HUES48 (cell line): ENCODE data around the gene APOLD1.
"Not testable (repeated sequence)": the region's sequence is repeated elsewhere in the genome, so short reads cannot be mapped to it uniquely, and the experiment has no call there.

ENCODE experiments used
- H3K27ac ChIP-seq: one replicate; pipeline ENCODE4 v1.7.0; 2013; ENCODE audit warnings: low read depth, low read length, inconsistent platforms
- H3K27me3 ChIP-seq: 2 replicates; pipeline ENCODE4 v1.6.1; 2013; ENCODE audit warnings: mild to moderate bottlenecking, low read length; ENCODE audit not compliant: control insufficient read depth, insufficient read depth
- H3K36me3 ChIP-seq: 2 replicates; pipeline ENCODE4 v1.6.1; 2013; ENCODE audit warnings: low read length; ENCODE audit not compliant: control insufficient read depth, insufficient read depth
- H3K4me1 ChIP-seq: 2 replicates; pipeline ENCODE4 v1.6.1; 2013; ENCODE audit warnings: mild to moderate bottlenecking, low read length; ENCODE audit not compliant: control insufficient read depth, insufficient read depth
- H3K4me3 ChIP-seq: 2 replicates; pipeline ENCODE4 v1.5.1; 2013; ENCODE audit warnings: mild to moderate bottlenecking, low read depth, low read length
- H3K9ac ChIP-seq: 2 replicates; pipeline ENCODE4 v1.6.1; 2013; ENCODE audit warnings: mild to moderate bottlenecking, low read depth, low read length, moderate library complexity
- H3K9me3 ChIP-seq: 2 replicates; pipeline ENCODE4 v1.6.1; 2013; ENCODE audit warnings: low read length; ENCODE audit not compliant: control insufficient read depth, insufficient read depth

The APOLD1 gene

GRCh38 chr12:12821975-12822374, 36.5 kb downstream of the APOLD1 start:
- Histone ChIP-seq H3K9me3 (no peaks in the 10 kb centered on the region), H3K9ac (no peak overlapping the region), H3K36me3 (peaks cover 74% of the 10 kb centered on the region), H3K4me1 (no peaks in the 10 kb centered on the region; the same call in 1 of the 2 replicates), H3K27ac (no peak overlapping the region), H3K27me3 (no peaks in the 10 kb centered on the region), H3K4me3 (no peak overlapping the region)

- no peak overlapping the region for H3K4me3 ChIP-seq
- H3K9ac ChIP-seq: no peak overlapping the region
- H3K27me3 ChIP-seq: no peaks in the 10 kb centered on the region
- H3K27ac ChIP-seq: no peak overlapping the region
- H3K9me3 ChIP-seq: no peaks in the 10 kb centered on the region
- H3K36me3 ChIP-seq: peaks cover 74% of the 10 kb centered on the region
- H3K4me1 ChIP-seq: no peaks in the 10 kb centered on the region; the same call in 1 of the 2 replicates
These were observed 37.4 kb downstream of the APOLD1 start for GRCh38 chr12:12822886-12823285.

GRCh38 chr12:12823300-12823699, 37.8 kb downstream of the APOLD1 start:
- H3K27me3 ChIP-seq: no peaks in the 10 kb centered on the region
- no peak overlapping the region for H3K4me3 ChIP-seq
- H3K27ac ChIP-seq: no peak overlapping the region
- peaks cover 78% of the 10 kb centered on the region for H3K36me3 ChIP-seq
- no peak overlapping the region for H3K9ac ChIP-seq
- H3K4me1 ChIP-seq: no peaks in the 10 kb centered on the region; the same call in 1 of the 2 replicates
- H3K9me3 ChIP-seq: no peaks in the 10 kb centered on the region

- Histone ChIP-seq H3K27me3 (no peaks in the 10 kb centered on the region), H3K9ac (no peak overlapping the region), H3K4me1 (no peaks in the 10 kb centered on the region; the same call in 1 of the 2 replicates), H3K4me3 (no peak overlapping the region), H3K36me3 (peaks cover 84% of the 10 kb centered on the region), H3K27ac (no peak overlapping the region), H3K9me3 (no peaks in the 10 kb centered on the region)
These were observed 38.4 kb downstream of the APOLD1 start for GRCh38 chr12:12823811-12824210.

GRCh38 chr12:12835378-12836146, 50.1 kb downstream of the APOLD1 start:
- Histone ChIP-seq H3K36me3 (peaks cover 35% of the 10 kb centered on the region), H3K27ac (peak overlapping the region; percentile 35), H3K4me3 (no peak overlapping the region), H3K9me3 (no peaks in the 10 kb centered on the region), H3K9ac (no peak overlapping the region), H3K27me3 (no peaks in the 10 kb centered on the region), H3K4me1 (peaks cover 8% of the 10 kb centered on the region)

GRCh38 chr12:12836571-12836970, 51.1 kb downstream of the APOLD1 start:
- Histone ChIP-seq H3K4me1 (peaks cover 8% of the 10 kb centered on the region), H3K9me3 (no peaks in the 10 kb centered on the region), H3K27ac (no peak overlapping the region), H3K27me3 (no peaks in the 10 kb centered on the region), H3K9ac (no peak overlapping the region), H3K4me3 (no peak overlapping the region), H3K36me3 (peaks cover 30% of the 10 kb centered on the region)

- Histone ChIP-seq H3K36me3 (peaks cover 26% of the 10 kb centered on the region), H3K9ac (no peak overlapping the region), H3K27me3 (no peaks in the 10 kb centered on the region), H3K27ac (no peak overlapping the region), H3K9me3 (no peaks in the 10 kb centered on the region), H3K4me3 (no peak overlapping the region), H3K4me1 (peaks cover 8% of the 10 kb centered on the region)
These were observed 51.8 kb downstream of the APOLD1 start for GRCh38 chr12:12837025-12837812.

- Histone ChIP-seq H3K27ac (no peak overlapping the region), H3K36me3 (peaks cover 21% of the 10 kb centered on the region), H3K4me1 (peaks cover 8% of the 10 kb centered on the region), H3K9me3 (no peaks in the 10 kb centered on the region), H3K27me3 (no peaks in the 10 kb centered on the region), H3K4me3 (no peak overlapping the region), H3K9ac (no peak overlapping the region)
These were observed 52.3 kb downstream of the APOLD1 start for GRCh38 chr12:12837813-12838153.

- Histone ChIP-seq H3K4me3 (no peak overlapping the region), H3K9me3 (no peaks in the 10 kb centered on the region), H3K9ac (no peak overlapping the region), H3K27ac (no peak overlapping the region), H3K27me3 (no peaks in the 10 kb centered on the region), H3K36me3 (peaks cover 10% of the 10 kb centered on the region; the same call in 1 of the 2 replicates), H3K4me1 (peaks cover 8% of the 10 kb centered on the region)
These were observed 53.5 kb downstream of the APOLD1 start for GRCh38 chr12:12839003-12839395.

- not testable (repeated sequence) for H3K27me3 ChIP-seq, H3K36me3 ChIP-seq, H3K9me3 ChIP-seq, H3K4me3 ChIP-seq, H3K4me1 ChIP-seq, H3K9ac ChIP-seq, H3K27ac ChIP-seq
These were observed 54.0 kb downstream of the APOLD1 start for GRCh38 chr12:12839439-12839838.

GRCh38 chr12:12839873-12840579, 54.6 kb downstream of the APOLD1 start:
- H3K36me3 ChIP-seq: peaks cover 10% of the 10 kb centered on the region; the same call in 1 of the 2 replicates
- H3K9ac ChIP-seq: no peak overlapping the region
- no peak overlapping the region for H3K27ac ChIP-seq
- no peaks in the 10 kb centered on the region for H3K27me3 ChIP-seq
- H3K9me3 ChIP-seq: no peaks in the 10 kb centered on the region
- H3K4me1 ChIP-seq: peaks cover 8% of the 10 kb centered on the region
- no peak overlapping the region for H3K4me3 ChIP-seq
